ENCODE results near the gene FKBP8. TPM values are rescaled to one million over a fixed set of nuclear protein-coding genes. Genes with fewer than 3 reads are reported as not detected.

The FKBP8 gene
- total and polyA plus RNA-seq, 2 of the 4 experiments (the other 2 are of a cell fraction): 153 to 289 TPM

DNA sequence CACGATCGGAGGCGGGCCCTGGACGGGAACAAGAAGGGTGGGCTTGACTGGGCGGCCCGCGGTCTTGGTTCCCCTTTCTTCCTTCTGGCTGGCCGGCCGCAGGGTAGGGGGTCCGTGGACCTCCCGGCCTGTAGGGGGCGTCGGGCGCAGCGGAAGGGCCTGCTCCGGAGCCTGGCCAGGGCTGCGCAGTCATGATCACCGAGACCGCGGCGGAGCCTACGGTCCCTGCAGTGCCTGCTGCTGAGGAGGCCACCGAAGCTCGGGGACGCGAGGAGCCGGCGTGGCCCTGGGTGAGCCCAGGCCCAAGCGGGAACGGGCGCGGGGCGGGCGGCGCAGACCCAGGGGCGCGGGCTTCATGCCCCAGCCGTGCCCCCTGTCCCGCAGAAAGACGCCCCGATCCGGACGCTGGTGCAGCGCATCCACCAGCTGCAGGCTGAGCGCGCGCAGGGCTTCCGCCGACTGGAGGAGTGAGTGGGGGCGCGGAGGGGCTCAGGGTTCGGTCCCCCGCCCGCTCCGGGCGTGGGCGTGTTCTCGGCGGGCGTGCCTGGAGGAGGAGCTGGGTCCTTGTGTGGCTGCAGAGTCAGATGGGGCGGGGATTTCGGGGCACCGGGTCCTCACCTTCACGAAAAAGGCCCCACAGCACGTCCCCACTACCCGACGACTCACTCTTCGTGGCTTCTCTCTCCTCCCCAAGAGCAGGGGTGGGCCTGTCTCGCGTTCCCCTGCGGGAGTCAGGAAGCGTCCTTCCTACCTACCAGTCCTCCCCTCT is 45.4 kb upstream of the FKBP8 start, which contains the start of gene REX1BD (continued):
- TF ChIP-seq USF2 (IDR thresholded peaks at IDR 0.05; ENCODE audit: low read depth, low read length) (no peak), MAFK (IDR thresholded peaks at IDR 0.05; ENCODE audit: low read depth, low read length) (no peak)

All from IMR-90 (cell line).